Measurements from ENCODE around the gene ZNRF4. TPM values are rescaled to one million over a fixed set of nuclear protein-coding genes. Genes with fewer than 3 reads are reported as not detected.
A peak's percentile ranks its signal among the peaks of the same experiment; 100 is the strongest.
"Not testable (repeated sequence)": the region's sequence is repeated elsewhere in the genome, so short reads cannot be mapped to it uniquely, and the experiment has no call there.

Gene ZNRF4
- polyA plus RNA-seq, 1 donor: not detected

- no peak for DNase-seq
Observed at GRCh38 chr19:5477451-5478215, 22.4 kb downstream of the ZNRF4 start.

- no peak for DNase-seq
Observed at GRCh38 chr19:5478241-5478924, 23.2 kb downstream of the ZNRF4 start.

- DNase-seq: no peak
Observed at GRCh38 chr19:5478925-5479588, 23.8 kb downstream of the ZNRF4 start.

- DNase-seq: no peak
Observed at GRCh38 chr19:5479958-5480357, 24.7 kb downstream of the ZNRF4 start.

- DNase-seq: no peak
Observed at GRCh38 chr19:5480427-5480836, 25.2 kb downstream of the ZNRF4 start.

GRCh38 chr19:5481957-5482356 is 26.7 kb downstream of the ZNRF4 start:
- no peak for DNase-seq

GRCh38 chr19:5484398-5485285 is 29.4 kb downstream of the ZNRF4 start:
- DNase-seq: peak; percentile 25

GRCh38 chr19:5485286-5485636 is 30.0 kb downstream of the ZNRF4 start:
- DNase-seq: no peak

- DNase-seq: not testable (repeated sequence)
Observed at GRCh38 chr19:5485658-5486057, 30.4 kb downstream of the ZNRF4 start.

- DNase-seq: no peak
Observed at GRCh38 chr19:5487222-5487621, 32.0 kb downstream of the ZNRF4 start.

GRCh38 chr19:5489551-5489950 is 34.3 kb downstream of the ZNRF4 start:
- DNase-seq: no peak

- DNase-seq: no peak
Observed at GRCh38 chr19:5491565-5491964, 36.3 kb downstream of the ZNRF4 start.

GRCh38 chr19:5492281-5492634 is 37.0 kb downstream of the ZNRF4 start:
- no peak for DNase-seq

- DNase-seq: no peak
Observed at GRCh38 chr19:5492635-5493409, 37.6 kb downstream of the ZNRF4 start.

GRCh38 chr19:5494773-5495172 is 39.6 kb downstream of the ZNRF4 start:
- no peak for DNase-seq

GRCh38 chr19:5495792-5496191 is 40.6 kb downstream of the ZNRF4 start:
- DNase-seq: no peak

- DNase-seq: no peak
Observed at GRCh38 chr19:5497297-5497696, 42.1 kb downstream of the ZNRF4 start.

- DNase-seq: no peak
Observed at GRCh38 chr19:5498830-5499550, 43.8 kb downstream of the ZNRF4 start.

GRCh38 chr19:5501907-5502306 is 46.7 kb downstream of the ZNRF4 start:
- no peak for DNase-seq

GRCh38 chr19:5503598-5503997 is 48.4 kb downstream of the ZNRF4 start:
- no peak for DNase-seq

- no peak for DNase-seq
Observed at GRCh38 chr19:5504114-5504513, 48.9 kb downstream of the ZNRF4 start.

Data from left kidney (tissue), 2 donors.